ENCODE data around the gene LRMDA. TPM values are rescaled to one million over a fixed set of nuclear protein-coding genes. Genes with fewer than 3 reads are reported as not detected.
"Not testable (repeated sequence)": the region's sequence is repeated elsewhere in the genome, so short reads cannot be mapped to it uniquely, and the experiment has no call there.

Gene LRMDA
- total RNA-seq, 1 donor from 2014 or later: 18.7 TPM

GRCh38 chr10:76052682-76053503 lies 621.5 kb downstream of the LRMDA start:
- no peaks in the 10 kb centered on the region for H3K27me3 ChIP-seq (ENCODE audit: control insufficient read depth, insufficient read depth, low read length)
- H3K36me3 ChIP-seq (ENCODE audit: control insufficient read depth, insufficient read depth, low read length): no peaks in the 10 kb centered on the region
- no peak overlapping the region for H3K4me3 ChIP-seq (ENCODE audit: low read depth, low read length)
- DNase-seq (ENCODE audit: low read depth): no peak
- no peak for TF ChIP-seq CTCF (IDR thresholded peaks at IDR 0.05; ENCODE audit: insufficient read depth, low read length, poor library complexity, severe bottlenecking)

- DNase-seq (ENCODE audit: low read depth): no peak
- TF ChIP-seq CTCF (IDR thresholded peaks at IDR 0.05; ENCODE audit: insufficient read depth, low read length, poor library complexity, severe bottlenecking): no peak
- no peaks in the 10 kb centered on the region for H3K36me3 ChIP-seq (ENCODE audit: control insufficient read depth, insufficient read depth, low read length)
- no peaks in the 10 kb centered on the region for H3K27me3 ChIP-seq (ENCODE audit: control insufficient read depth, insufficient read depth, low read length)
- H3K4me3 ChIP-seq (ENCODE audit: low read depth, low read length): no peak overlapping the region
Measured at GRCh38 chr10:76055466-76055865, 624.0 kb downstream of the LRMDA start.

- no peak for DNase-seq (ENCODE audit: low read depth)
- no peak for TF ChIP-seq CTCF (IDR thresholded peaks at IDR 0.05; ENCODE audit: insufficient read depth, low read length, poor library complexity, severe bottlenecking)
- no peaks in the 10 kb centered on the region for H3K36me3 ChIP-seq (ENCODE audit: control insufficient read depth, insufficient read depth, low read length)
- no peaks in the 10 kb centered on the region for H3K27me3 ChIP-seq (ENCODE audit: control insufficient read depth, insufficient read depth, low read length)
- H3K4me3 ChIP-seq (ENCODE audit: low read depth, low read length): no peak overlapping the region
Measured at GRCh38 chr10:76055963-76056362, 624.5 kb downstream of the LRMDA start.

GRCh38 chr10:76060993-76061392 lies 629.6 kb downstream of the LRMDA start:
- not testable (repeated sequence) for H3K36me3 ChIP-seq (ENCODE audit: control insufficient read depth, insufficient read depth, low read length); H3K4me3 ChIP-seq (ENCODE audit: low read depth, low read length); H3K27me3 ChIP-seq (ENCODE audit: control insufficient read depth, insufficient read depth, low read length); DNase-seq (ENCODE audit: low read depth)

- DNase-seq (ENCODE audit: low read depth): no peak
- H3K27me3 ChIP-seq (ENCODE audit: control insufficient read depth, insufficient read depth, low read length): no peaks in the 10 kb centered on the region
- H3K4me3 ChIP-seq (ENCODE audit: low read depth, low read length): no peak overlapping the region
- TF ChIP-seq CTCF (IDR thresholded peaks at IDR 0.05; ENCODE audit: insufficient read depth, low read length, poor library complexity, severe bottlenecking): no peak
- no peaks in the 10 kb centered on the region for H3K36me3 ChIP-seq (ENCODE audit: control insufficient read depth, insufficient read depth, low read length)
Measured at GRCh38 chr10:76066457-76066856, 635.0 kb downstream of the LRMDA start.

- no peak overlapping the region for H3K4me3 ChIP-seq (ENCODE audit: low read depth, low read length)
- no peaks in the 10 kb centered on the region for H3K27me3 ChIP-seq (ENCODE audit: control insufficient read depth, insufficient read depth, low read length)
- no peaks in the 10 kb centered on the region for H3K36me3 ChIP-seq (ENCODE audit: control insufficient read depth, insufficient read depth, low read length)
- TF ChIP-seq CTCF (IDR thresholded peaks at IDR 0.05; ENCODE audit: insufficient read depth, low read length, poor library complexity, severe bottlenecking): no peak
- DNase-seq (ENCODE audit: low read depth): no peak
Measured at GRCh38 chr10:76067447-76067846, 636.0 kb downstream of the LRMDA start.
